GM19025 (cell line): ENCODE measurements around the gene RHBDF2.
A peak's percentile ranks its signal among the peaks of the same experiment; 100 is the strongest.

Source experiments
- ATAC-seq: cut with Tn5 transposase; IDR thresholded peaks from one replicate; pipeline ENCODE4 v1.9.1; 2021; ENCODE audit warnings: mild to moderate bottlenecking, low read depth, moderate library complexity; ENCODE audit not compliant: unreplicated experiment

RHBDF2 gene

DNA sequence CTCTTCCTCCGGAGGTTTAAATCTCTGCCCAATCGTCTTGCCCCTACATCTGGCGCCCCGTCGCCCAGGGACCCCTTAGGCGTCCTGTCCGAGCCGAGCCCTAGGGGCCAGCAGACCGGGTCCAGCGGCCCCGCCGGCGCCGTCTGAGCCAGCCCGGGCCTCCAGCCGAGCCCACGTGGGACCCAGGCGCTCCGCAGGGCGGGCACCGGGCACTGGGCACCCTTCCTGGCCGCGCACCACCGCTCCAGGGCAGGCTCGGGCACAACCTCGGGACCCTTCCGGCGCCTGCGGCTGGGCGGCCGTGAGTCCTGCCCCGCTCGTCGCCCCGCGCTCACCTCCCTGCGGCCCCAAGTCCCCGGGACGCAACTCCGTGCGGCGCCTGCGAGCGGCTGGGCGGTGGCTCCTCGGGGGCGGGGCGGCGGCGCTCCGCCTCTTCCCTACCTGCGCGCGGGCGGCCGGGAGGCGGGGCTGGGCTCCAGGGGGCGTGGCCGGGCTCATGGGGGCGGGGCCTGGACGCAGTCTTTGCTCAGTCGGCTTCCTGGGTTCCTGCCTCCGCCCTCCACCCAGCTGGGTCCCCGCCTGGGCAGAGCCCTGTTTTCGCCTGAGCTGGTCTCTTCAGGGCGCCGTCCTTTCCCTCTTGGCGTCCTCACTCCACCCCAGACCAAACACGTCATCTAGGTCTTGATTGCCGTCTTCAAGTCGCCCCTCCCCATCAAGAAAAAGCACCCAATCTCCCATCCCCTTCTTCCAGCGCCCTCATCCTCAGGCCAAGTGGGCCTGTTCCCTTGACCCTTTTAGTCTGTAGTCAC, at the start of gene RHBDF2:
RHBDF2 (minus strand) TSS at position 406 of the 809 bp plus-strand sequence. CDS start 19,899 bp downstream, outside the sequence.
- peak; percentile 66 for ATAC-seq

DNA sequence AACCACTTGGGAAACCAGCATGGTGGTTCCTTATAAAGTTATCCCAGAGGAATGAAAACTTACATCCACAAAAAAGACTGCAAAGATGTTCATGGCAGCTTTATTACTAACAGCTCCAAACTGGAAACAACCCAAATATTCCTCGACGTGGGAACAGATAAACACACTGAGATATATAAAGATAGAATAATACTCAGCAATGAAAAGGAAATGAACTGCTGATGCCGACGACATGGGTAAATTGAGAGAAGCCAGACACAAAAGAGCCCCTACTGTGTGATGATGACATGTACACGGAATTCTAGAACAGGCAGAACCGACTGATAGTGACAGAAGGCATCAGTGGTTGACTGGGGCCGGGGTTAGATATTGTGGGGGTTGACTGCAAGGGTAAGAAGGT, 48.3 kb upstream of the RHBDF2 start:
- no peak for ATAC-seq

DNA sequence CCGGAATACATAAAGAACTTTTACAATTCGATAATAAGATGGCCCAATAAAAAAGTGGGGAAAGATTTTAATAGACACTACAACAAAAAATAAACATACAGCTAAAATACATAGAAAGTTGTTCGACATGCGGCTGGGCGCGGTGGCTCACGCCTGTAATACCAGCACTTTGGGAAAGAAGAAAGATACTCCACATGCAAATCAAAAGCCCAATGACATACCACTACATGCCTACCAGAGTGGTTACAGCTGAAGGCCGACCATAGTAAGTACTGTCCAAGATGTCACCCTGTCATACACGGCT, 47.9 kb upstream of the RHBDF2 start:
- no peak for ATAC-seq

DNA sequence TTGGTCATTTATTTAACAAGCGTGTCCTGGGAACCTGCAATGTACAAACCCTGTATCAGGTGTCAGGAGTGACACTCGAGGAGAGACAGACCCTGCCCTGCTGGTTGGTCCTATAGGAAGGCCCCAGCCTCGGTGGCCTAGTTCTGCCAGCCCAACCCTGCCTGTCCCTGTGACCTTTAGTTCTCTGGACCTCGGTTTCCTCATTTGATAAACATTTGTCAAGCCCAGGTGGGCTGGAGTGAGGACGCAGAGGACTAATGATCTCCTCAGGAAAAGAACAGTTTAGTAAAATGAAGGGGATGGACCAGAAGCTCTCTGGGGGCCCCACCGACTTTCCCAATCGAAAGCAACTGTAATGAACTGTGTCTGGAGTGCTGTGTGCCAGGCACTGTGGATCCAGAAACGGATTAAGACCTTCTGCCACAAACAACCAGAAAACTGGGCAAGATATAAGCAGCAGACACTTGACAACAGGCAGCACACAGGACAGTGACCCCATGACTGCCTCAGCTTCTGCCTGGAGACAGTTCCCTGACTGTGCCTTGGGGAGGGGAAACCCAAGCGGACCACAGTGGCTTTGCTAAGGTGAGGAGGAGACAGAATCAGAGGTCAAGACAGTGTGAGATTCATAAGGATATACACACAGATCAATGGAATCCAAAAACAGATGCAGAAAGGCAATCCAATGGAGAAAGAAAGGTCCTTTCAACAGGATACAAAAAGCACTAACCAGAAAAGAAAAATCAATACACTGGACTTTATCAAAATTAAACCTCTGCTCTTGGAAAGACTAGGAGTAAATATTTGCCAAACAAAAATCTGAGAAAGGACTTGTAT, 47.4 kb upstream of the RHBDF2 start:
- ATAC-seq: no peak

DNA sequence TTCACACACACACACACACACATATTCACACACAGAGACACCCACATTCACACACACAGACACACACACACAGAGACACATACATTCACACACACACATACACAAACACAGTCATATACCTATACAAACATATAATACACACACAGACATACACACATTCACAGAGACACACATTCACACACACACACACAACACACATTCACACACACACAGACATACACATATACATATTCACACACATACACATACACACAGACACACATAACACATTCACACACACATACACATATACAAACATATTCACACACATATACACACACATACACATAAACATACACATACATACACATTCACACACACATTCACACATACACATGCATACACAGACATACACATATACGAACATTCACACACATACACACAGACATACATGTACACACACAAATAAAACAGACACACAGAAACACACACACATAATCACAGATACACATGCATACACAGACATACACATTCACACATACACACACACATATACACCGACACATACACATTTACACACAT, 46.5 kb upstream of the RHBDF2 start:
- no peak for ATAC-seq

DNA sequence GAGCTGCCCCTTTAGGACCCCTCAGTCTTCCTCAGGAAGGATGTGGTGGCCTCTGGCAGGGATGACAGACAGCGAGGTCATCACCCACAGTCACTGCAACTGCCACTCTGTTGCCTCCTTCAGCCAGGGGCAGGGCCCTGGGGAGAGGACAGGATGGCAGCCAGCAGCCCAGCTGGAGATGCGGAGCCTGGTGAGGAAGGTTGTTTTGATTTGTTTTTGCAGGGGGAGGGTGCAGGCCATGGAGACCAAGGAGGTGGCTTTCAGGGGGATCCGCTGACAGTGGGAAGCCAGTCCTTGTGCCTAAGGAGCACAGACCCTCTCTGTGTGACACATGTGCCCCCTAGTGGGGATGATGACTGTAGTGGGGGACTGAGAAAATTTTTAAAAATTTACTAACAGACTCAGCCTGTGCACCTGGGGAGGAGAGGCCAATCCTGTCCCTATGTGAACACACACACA, 46.0 kb upstream of the RHBDF2 start:
- no peak for ATAC-seq

DNA sequence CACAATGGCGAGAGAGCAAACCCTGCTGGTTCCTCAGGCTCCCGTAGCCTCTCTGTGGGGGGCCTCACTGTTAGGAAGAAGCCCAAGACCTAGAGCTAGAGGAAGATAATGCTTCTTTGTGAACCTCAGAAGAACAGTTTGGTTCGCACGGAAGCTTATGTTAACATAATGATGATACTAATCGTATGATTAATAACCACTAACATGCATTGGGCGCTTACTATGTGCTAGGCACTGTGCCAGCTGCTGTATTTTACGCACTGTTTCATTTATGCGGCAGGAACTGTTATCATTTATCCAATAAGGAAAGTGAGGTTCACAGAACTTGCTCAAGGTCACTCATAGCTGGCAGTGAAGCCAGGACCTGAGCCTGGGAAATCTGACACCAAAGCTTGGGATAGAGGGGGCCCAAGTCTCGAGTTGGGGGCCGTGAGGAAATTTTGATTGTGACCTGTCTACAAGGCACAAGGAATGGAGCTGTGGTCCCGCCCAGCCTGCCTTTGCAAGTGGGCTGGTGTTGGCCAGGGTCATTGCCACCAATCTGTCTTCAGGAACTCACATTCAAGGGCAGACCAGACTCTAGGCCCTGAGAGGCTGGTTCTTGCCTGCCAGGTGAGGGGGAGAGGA, 45.4 kb upstream of the RHBDF2 start:
- no peak for ATAC-seq

DNA sequence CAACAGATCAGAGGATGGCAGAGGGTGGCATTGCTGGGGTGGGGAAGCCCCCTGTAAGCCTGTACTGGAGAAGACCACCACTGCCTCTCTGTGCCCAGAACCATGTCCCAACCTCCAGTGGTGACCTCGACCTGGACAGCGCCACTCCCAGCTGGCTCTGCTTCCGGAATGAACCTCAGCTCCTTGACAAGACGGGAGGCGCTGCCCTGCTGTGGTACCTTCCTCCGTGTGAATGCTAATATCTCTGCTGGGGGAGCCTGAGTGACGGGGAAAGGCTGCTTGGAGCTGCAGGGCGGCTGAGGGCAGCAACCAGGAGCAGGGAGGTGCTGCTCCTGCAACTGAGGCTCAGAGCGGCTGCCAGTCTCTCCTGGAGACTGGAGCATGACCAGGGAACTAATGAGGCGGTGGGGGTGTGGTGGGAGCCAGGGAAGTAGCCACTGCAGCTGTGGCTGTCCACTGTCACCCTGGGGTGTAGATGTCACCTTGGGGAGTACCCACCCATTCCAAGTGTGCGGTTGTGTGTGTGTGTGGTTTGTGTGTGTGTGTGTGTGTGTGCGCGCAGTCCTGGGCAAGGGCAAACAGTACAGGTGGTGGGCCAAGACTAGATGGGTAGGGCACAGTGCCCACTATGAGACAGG, 44.8 kb upstream of the RHBDF2 start:
- ATAC-seq: no peak

DNA sequence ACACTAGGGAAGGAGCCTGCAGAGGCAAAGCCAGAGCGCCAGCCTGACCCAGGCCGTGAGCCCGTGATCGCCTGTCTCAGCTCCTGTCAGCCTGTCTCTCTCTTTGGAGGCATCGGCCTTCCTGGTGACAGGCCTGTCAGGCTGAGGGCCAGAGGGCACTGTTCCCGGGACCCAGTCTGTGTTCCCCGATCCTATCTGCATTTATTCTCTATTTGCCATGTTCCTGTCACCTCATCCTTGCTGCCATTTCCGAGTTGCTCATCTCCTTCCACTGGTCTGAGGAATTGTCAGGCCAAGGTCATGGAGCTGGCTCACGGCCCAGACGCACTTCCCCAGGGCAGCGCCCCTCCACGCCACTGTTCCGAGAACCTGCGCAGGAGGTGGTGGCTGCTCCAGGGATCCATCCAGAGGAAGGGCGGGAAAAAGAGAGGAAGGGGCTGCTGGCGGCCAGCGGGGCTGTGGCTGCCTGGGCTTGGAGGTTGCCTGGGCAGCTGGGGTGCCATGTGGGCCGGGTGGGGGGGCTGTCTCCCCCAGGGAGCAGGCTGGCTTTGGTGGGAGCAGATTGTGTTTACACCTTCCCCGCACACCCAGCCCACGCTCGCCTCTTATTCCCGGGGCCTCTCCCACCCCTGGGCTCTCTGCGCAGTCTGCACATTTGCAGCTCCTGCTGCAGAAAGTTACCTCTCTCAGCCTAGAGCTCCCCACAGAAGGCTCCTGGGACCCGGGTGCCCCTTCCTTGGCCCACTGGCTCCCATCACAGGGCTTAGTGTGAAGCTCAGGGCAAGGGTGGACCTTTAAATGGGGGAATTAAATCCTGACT, 43.5 kb upstream of the RHBDF2 start:
- ATAC-seq: no peak

DNA sequence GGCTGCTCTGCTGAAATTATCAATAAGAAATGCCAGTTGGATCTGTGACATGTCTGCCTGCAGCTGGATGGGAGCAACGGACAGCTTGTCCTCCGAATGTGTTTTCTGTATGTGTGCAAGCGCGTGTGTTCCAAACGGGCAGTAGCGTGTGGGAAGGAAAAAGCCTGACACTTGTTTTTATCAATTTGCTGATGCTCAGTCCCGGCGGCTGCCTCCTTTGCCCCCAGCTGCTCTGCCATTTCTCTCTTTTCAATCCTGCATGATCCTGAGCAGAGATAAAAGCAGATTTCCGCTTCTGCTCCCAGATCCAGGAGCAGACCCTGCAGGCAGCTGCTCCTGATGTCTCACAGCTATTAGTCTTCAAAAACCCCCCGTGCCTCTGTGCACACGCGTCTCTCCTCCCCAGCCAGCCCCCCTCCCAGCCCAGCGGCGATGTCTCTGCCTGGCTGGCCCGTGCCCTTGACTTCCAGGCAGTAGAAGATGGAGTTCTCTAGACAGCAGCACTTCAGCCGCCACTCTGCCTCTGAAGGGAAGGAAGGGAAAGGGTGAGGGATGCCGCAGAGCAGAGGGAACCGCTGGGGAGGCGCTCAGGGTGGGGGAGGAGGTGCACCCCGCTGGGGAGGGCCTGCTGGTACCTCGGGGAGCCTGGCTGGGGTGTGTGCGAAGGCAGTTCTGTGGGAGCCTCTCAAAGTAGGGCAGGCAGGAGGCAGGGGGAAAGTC, 42.8 kb upstream of the RHBDF2 start:
- ATAC-seq: no peak

DNA sequence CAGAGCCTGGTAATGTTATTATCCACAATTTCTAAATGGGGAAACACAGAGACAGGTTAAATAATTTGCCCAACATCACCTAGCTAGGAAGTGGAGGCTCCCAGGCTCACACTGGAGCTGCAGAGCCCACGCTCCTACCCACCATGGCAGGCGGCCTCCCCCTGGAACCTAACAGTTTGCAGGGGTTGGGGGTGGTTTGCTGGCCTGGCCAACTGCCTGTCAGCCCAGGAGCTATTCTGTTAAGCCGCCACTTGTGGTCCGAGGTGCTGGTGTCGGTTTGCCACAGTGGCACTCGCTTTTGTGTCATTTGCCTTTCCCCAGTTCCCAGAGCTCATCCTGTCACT, 42.2 kb upstream of the RHBDF2 start:
- ATAC-seq: no peak

DNA sequence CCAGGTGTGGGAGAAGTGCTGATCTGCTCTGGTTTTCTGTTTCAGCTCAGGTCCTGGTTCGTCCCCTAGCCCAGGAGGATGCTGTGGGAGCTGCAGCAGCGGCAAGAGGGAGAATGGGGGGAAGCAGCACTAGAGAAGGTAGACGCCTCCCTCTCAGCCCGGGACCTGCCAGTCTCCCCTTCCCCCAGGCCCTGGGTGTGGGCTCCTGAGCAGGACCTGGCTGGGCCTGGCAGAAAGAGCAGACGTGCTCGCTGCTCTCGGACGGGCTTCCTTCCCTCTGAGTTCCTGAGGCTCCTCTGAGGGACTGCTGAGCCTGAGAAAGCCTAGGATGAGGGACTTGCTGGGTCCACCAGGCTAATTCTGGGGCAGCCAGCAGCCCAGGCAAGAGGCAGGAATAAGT, 41.8 kb upstream of the RHBDF2 start:
- no peak for ATAC-seq

DNA sequence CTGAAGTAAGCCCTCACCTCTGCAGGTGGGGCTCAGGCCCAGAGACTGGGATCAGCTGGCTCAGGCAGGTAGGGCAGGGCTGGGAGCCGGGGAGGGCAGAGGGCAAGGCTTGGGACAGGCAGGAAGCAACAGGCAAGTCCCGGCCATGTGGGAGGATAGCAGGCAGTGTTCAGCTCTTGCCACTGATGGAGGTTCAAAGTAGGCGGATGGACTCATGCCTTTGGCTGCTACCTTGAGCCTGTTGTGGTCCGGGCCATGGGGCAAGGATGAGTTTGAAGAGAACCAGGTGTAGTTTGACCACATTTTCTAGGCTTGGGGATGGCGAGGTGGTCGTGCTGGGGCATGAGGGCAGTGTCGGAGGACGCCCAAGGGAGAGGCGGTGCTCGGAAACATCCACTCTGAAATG, 41.3 kb upstream of the RHBDF2 start:
- ATAC-seq: no peak

DNA sequence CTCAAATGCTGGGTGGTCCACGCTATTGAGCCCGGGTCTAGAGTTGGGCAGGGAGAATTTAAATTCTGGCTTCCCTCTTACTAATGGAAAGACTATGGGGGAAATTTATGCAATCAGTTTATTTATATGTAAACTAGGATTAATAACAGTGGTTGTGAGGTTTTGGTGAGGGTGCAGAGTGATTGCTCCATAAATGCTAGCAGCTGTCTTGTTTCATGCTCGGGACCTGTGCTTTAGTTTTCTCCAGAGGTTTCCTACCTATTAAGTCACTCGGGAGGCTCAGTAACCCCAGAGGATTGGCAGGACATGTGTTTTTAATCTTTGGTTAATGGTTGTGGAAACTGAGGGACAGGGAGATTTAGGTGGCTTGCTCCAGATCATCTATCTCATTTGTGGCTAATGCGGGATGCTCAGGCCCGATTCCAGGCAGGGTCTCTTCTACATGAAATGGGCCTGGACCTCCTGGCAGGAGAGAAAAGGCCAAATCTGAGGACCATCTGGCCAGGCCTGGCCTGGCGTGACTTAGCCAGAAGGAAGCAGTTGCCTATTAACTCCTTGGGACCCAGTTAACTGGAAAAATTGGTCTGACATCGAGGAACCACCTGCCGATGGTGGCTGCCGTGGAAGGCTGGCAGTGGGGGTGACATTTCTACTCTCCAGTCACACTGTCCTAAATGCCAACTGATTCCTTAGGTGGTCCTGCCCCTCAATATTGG, 40.7 kb upstream of the RHBDF2 start:
- no peak for ATAC-seq

DNA sequence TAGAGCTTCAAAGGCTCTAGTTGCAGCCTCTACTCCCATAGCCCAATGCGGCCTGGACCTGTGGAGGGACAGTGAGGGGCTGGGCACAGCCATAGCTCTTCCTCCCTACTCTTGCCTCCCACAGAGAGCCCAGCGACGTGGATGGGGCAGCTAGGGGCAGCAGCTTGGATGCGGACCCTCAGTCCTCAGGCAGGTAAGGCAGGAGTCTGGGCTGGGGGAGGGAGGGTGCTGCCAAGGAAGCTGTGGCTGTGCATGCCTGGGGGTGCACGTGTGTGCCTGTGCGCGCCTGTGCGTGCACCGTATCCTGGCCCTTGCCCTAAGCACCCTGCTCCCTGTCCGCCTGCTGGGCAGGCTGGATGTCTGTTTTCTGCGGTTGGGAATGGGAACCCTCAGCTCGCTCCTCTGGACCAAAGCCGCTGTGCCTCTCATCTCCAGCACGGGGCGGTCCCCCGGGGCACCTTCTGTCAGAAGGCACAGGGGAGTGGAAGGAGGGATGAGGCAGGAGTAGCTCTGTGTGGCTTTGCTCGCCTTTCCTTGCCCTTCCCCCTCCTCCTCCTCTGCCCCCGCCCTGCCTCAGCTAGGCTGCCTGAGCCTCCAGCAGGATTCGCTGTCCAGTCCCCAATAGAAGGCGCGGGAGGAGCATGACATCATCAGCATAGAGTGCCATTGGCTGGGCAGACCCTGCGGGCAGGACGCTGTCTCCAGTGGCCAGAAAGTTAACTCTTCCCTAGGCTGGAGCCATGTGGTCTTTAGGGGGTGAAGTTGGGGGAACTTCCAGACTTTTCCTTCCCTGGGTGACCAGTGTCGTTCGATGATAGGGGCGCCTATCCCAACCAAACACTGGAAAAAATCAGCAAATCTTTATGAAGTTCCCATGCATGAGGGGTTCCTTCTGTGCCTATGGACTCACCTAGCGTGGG, 39.4 kb upstream of the RHBDF2 start:
- no peak for ATAC-seq

DNA sequence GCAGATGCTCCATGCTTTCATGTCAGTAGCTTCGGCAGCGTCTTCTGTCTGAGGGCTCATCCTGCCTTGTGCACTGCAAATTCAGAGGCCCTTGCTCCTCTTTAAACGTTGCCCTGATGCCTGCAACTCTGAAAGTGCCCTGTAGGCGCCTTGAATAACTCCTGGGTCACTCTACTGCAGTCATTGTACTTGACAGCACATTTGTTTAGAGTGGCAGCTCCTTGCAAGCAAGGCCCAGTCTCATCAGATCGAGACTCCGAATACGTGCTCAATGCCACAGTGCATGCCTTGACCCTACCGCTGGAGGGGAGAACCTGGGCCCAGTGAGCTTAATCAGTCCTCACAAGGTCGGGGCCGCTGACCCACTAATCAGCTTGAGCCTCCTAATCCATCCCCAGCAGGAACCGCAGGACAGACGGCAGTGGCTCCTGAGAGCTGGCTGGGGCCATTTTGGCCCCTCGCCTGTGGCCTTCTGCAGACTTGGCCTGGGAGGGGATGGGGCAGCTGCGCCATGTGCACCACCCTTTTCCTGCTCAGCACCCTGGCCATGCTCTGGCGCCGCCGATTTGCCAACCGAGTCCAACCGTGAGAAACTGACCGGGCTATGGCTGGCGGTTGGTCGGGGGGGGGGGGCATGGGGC, 38.5 kb upstream of the RHBDF2 start, which contains the start of gene PRCD:
PRCD (plus strand) TSS at position 414 of the 641 bp plus-strand sequence; CDS start at position 512, 98 bp downstream.
- no peak for ATAC-seq
